HepG2 (cell line): Measurements from ENCODE around the gene ZKSCAN3. TPM values are rescaled to one million over a fixed set of nuclear protein-coding genes. Genes with fewer than 3 reads are reported as not detected.
A peak's percentile ranks its signal among the peaks of the same experiment; 100 is the strongest.

Experiments
- ARNTL ChIP-seq: sonication (generic); formaldehyde crosslinking; IDR thresholded peaks from 2 replicates; pipeline ENCODE4 v1.4.0; 2020; ENCODE audit warnings: mild to moderate bottlenecking, missing genetic modification reagents
- DZIP1 ChIP-seq: sonication (generic); formaldehyde crosslinking; IDR thresholded peaks from 2 replicates; pipeline ENCODE4 v1.5.0; 2020; ENCODE audit warnings: mild to moderate bottlenecking, missing genetic modification reagents
- KLF11 ChIP-seq: IDR thresholded peaks from 2 replicates; pipeline ENCODE4 v1.6.1; 2016; ENCODE audit warnings: missing compliant biosample characterization
- NONO ChIP-seq, 2 experiments: fragments of 450-650 bp in 1 of 2; sonication (generic) in 1 of 2; formaldehyde crosslinking in 1 of 2; IDR thresholded peaks in 1 of 2; conservative IDR thresholded peaks in 1 of 2; 2 replicates each; pipeline versions ENCODE4 v1.6.1 to v1.8.0; 2017 to 2022; ENCODE audit warnings: mild to moderate bottlenecking in 1 of 2, missing genetic modification reagents in 1 of 2, moderate library complexity in 1 of 2
- POGZ ChIP-seq: sonication (generic); formaldehyde crosslinking; IDR thresholded peaks from 2 replicates; pipeline ENCODE4 v1.4.0; 2020; ENCODE audit warnings: mild to moderate bottlenecking, missing genetic modification reagents
- SAFB2 ChIP-seq: sonication (generic); formaldehyde crosslinking; IDR thresholded peaks from 2 replicates; pipeline ENCODE4 v1.5.1; 2020; ENCODE audit warnings: missing genetic modification reagents, low read depth, mild to moderate bottlenecking, borderline replicate concordance
- ZNF317 ChIP-seq: sonication (generic); formaldehyde crosslinking; IDR thresholded peaks from 2 replicates; pipeline ENCODE4 v1.5.0; 2020; ENCODE audit warnings: mild to moderate bottlenecking, missing genetic modification reagents
- ZNF337 ChIP-seq: sonication (generic); formaldehyde crosslinking; IDR thresholded peaks from 2 replicates; pipeline ENCODE4 v1.5.1; 2020; ENCODE audit warnings: missing genetic modification reagents, low read depth, mild to moderate bottlenecking, borderline replicate concordance
- polyA plus RNA-seq, 8 experiments: library from polyadenylated mRNA; depleted of rRNA in 3 of 8; stranded (reverse) in 7 of 8; unstranded in 1 of 8; fragments of >200 nt; fragmentation: Illumina TruSeq in 4 of 8; extraction: Trizol in 4 of 8; gene quantifications; 2 replicates each; pipeline versions ENCODE4 v1.2.1 to v1.2.3, GENCODE V29; 2011 to 2016; ENCODE audit warnings: low read depth in 4 of 8, missing spikeins in 1 of 8, mixed read lengths in 1 of 8; ENCODE audit not compliant: insufficient read depth in 1 of 8
- total RNA-seq, 5 experiments: library from RNA; depleted of rRNA; stranded (reverse); fragments of >200 nt; fragmentation: Illumina TruSeq; extraction: Trizol; gene quantifications; 2 replicates each; pipeline ENCODE4 v1.2.3, GENCODE V29; 2016; ENCODE audit warnings: low read depth in 1 of 5
- TF ChIP-seq, protein P1 (sequence below): sonication (generic); formaldehyde crosslinking; IDR thresholded peaks from 2 replicates; pipeline ENCODE4 v1.5.0; 2020; ENCODE audit warnings: mild to moderate bottlenecking, missing genetic modification reagents, borderline replicate concordance
- TF ChIP-seq, protein P2 (sequence below): sonication (generic); formaldehyde crosslinking; IDR thresholded peaks from 2 replicates; pipeline ENCODE4 v1.5.0; 2020; ENCODE audit warnings: mild to moderate bottlenecking, missing genetic modification reagents
- TF ChIP-seq, protein P3 (sequence below): sonication (generic); formaldehyde crosslinking; IDR thresholded peaks from 2 replicates; pipeline ENCODE4 v1.4.0; 2020; ENCODE audit warnings: missing genetic modification reagents
- TF ChIP-seq, protein P4 (sequence below): sonication (generic); formaldehyde crosslinking; IDR thresholded peaks from 2 replicates; pipeline ENCODE4 v1.5.1; 2020; ENCODE audit warnings: mild to moderate bottlenecking, missing genetic modification reagents

ZKSCAN3 gene
- total and polyA plus RNA-seq, 2 of the 13 experiments (the other 11 are each of a cell fraction or from before 2014, with no cell fraction given): 3.3 to 7.4 TPM

DNA sequence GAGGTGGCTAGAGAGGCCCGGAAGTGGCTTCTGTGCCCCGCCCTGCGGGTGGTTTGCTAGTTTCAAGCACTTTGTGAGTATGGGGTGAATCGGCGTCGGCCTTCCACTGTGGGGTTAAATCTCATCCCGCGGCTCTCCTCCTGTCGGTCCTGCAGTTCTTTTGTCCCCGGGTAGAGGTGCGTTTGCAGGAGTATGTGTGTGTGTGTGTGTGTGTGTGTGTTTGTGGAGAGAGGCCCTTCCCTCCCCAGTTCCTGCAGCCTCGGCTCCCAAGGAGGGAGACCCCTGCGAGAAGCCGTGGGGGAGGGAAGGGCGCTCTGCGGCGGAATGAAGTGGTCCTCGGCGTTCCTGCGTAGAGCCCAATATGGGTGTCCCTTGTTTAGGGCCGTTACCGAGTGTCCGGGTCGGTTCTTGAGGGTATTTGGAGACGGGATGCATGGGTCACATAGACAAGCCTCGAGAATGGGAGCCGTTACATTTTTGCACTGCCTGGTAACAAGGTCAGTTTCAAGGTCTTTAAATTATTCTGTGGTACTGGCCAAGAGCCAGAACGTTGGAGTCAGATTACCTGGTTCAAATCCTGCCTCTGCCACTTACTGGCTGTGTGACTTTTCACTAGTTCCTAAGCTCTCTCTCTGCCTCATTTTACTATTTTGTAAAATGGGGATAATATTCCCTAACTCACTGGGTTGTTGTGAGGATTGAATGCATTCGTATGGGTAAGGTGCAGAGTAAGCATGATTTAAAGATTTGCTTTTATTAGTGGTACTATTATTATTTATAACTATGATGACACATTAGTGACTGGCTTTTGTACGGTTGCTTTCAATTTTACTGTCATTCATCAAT, at the start of gene ZKSCAN3 (continued):
- TF ChIP-seq, protein P1, sequence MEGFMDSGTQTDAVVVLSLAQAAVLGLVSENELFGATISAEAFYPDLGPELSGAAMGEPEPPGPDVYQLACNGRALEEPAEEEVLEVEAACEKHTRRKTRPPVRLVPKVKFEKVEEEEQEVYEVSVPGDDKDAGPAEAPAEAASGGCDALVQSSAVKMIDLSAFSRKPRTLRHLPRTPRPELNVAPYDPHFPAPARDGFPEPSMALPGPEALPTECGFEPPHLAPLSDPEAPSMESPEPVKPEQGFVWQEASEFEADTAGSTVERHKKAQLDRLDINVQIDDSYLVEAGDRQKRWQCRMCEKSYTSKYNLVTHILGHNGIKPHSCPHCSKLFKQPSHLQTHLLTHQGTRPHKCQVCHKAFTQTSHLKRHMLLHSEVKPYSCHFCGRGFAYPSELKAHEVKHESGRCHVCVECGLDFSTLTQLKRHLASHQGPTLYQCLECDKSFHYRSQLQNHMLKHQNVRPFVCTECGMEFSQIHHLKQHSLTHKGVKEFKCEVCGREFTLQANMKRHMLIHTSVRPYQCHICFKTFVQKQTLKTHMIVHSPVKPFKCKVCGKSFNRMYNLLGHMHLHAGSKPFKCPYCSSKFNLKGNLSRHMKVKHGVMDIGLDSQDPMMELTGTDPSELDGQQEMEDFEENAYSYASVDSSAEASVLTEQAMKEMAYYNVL (CRISPR knock-in tag): peak; percentile 82; the same call in 1 of the 2 replicates
- TF ChIP-seq, protein P2, sequence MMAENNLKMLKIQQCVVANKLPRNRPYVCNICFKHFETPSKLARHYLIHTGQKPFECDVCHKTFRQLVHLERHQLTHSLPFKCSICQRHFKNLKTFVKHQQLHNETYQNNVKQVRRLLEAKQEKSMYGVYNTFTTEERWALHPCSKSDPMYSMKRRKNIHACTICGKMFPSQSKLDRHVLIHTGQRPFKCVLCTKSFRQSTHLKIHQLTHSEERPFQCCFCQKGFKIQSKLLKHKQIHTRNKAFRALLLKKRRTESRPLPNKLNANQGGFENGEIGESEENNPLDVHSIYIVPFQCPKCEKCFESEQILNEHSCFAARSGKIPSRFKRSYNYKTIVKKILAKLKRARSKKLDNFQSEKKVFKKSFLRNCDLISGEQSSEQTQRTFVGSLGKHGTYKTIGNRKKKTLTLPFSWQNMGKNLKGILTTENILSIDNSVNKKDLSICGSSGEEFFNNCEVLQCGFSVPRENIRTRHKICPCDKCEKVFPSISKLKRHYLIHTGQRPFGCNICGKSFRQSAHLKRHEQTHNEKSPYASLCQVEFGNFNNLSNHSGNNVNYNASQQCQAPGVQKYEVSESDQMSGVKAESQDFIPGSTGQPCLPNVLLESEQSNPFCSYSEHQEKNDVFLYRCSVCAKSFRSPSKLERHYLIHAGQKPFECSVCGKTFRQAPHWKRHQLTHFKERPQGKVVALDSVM (CRISPR knock-in tag): peak; percentile 69
- TF ChIP-seq ZNF337 (CRISPR knock-in tag) (0 out of 2 replicates have a peak, but pooled peaks have one; percentile 60), NONO (IDR thresholded peaks at IDR 0.05) (no peak), NONO (CRISPR knock-in tag; conservative IDR thresholded peaks at IDR 0.05) (peak; percentile 92), KLF11 (CRISPR knock-in tag) (peak; percentile 65; the same call in 1 of the 2 replicates), SAFB2 (CRISPR knock-in tag) (peak; percentile 78), ARNTL (CRISPR knock-in tag) (no peak), POGZ (CRISPR knock-in tag) (peak; percentile 73), ZNF317 (CRISPR knock-in tag) (peak; percentile 75; the same call in 1 of the 2 replicates), DZIP1 (CRISPR knock-in tag) (no peak)
- TF ChIP-seq, protein P3, sequence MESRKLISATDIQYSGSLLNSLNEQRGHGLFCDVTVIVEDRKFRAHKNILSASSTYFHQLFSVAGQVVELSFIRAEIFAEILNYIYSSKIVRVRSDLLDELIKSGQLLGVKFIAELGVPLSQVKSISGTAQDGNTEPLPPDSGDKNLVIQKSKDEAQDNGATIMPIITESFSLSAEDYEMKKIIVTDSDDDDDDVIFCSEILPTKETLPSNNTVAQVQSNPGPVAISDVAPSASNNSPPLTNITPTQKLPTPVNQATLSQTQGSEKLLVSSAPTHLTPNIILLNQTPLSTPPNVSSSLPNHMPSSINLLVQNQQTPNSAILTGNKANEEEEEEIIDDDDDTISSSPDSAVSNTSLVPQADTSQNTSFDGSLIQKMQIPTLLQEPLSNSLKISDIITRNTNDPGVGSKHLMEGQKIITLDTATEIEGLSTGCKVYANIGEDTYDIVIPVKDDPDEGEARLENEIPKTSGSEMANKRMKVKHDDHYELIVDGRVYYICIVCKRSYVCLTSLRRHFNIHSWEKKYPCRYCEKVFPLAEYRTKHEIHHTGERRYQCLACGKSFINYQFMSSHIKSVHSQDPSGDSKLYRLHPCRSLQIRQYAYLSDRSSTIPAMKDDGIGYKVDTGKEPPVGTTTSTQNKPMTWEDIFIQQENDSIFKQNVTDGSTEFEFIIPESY (CRISPR knock-in tag): peak; percentile 17; the same call in 1 of the 2 replicates
- TF ChIP-seq, protein P4, sequence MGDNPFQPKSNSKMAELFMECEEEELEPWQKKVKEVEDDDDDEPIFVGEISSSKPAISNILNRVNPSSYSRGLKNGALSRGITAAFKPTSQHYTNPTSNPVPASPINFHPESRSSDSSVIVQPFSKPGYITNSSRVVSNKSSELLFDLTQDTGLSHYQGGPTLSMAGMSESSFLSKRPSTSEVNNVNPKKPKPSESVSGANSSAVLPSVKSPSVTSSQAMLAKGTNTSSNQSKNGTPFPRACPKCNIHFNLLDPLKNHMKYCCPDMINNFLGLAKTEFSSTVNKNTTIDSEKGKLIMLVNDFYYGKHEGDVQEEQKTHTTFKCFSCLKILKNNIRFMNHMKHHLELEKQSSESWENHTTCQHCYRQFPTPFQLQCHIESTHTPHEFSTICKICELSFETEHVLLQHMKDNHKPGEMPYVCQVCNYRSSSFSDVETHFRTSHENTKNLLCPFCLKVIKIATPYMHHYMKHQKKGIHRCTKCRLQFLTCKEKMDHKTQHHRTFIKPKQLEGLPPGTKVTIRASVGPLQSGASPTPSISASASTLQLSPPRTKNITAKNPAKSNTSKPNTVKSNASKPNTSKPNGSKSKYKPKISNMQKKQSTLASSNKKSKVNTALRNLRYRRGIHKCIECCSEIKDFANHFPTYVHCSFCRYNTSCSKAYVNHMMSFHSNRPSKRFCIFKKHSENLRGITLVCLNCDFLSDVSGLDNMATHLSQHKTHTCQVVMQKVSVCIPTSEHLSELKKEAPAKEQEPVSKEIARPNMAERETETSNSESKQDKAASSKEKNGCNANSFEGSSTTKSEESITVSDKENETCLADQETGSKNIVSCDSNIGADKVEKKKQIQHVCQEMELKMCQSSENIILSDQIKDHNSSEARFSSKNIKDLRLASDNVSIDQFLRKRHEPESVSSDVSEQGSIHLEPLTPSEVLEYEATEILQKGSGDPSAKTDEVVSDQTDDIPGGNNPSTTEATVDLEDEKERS (CRISPR knock-in tag): peak; percentile 79; the same call in 1 of the 2 replicates
